Loucy (cell line): ENCODE results near the gene FGGY.

Experiments used
- CTCF ChIP-seq: fragments of 200-600 bp; sonication (generic); conservative IDR thresholded peaks from 2 replicates; pipeline ENCODE4 v1.5.1; 2014; ENCODE audit warnings: mild to moderate bottlenecking, antibody characterized with exemption, low read length
- EZH2phosphoT487 ChIP-seq: fragments of 200-600 bp; IDR thresholded peaks from 2 replicates; pipeline ENCODE4 v1.6.1; 2018; ENCODE audit warnings: antibody characterized with exemption, mild to moderate bottlenecking, moderate library complexity, borderline replicate concordance

- TF ChIP-seq CTCF (peak; percentile 21), EZH2phosphoT487 (no peak)
These were observed 480.3 kb downstream of the FGGY start for GRCh38 chr1:59776960-59777852.
